ENCODE results near the gene HIGD1A. TPM values are rescaled to one million over a fixed set of nuclear protein-coding genes. Genes with fewer than 3 reads are reported as not detected.

Gene HIGD1A
- total RNA-seq, 1 donor from 2014 or later, result 150 TPM

- Mint-ChIP-seq H3K9me3 (ENCODE audit: unreplicated experiment) (peaks cover 3% of the 10 kb centered on the region), H3K4me1 (ENCODE audit: low read depth, unreplicated experiment) (peaks cover 3% of the 10 kb centered on the region), H3K27me3 (ENCODE audit: low read depth, unreplicated experiment) (peaks cover 19% of the 10 kb centered on the region), H3K27ac (ENCODE audit: unreplicated experiment) (no peak overlapping the region), H3K36me3 (ENCODE audit: low read depth, unreplicated experiment) (no peaks in the 10 kb centered on the region), H3K4me3 (ENCODE audit: unreplicated experiment) (no peak overlapping the region)
- Histone ChIP-seq H4K20me1 (ENCODE audit: insufficient read depth, low read length) (no peaks in the 10 kb centered on the region), H3K4me2 (ENCODE audit: low read length) (no peak overlapping the region), H3K9ac (ENCODE audit: low read length) (no peak overlapping the region), H3K36me3 (ENCODE audit: insufficient read depth, low read length) (no peaks in the 10 kb centered on the region), H3K4me3 (ENCODE audit: insufficient read depth, low read depth, low read length) (no peak overlapping the region), H3K79me2 (ENCODE audit: insufficient read depth, low read length) (no peaks in the 10 kb centered on the region), H3K27me3 (ENCODE audit: insufficient read depth, low read length) (no peaks in the 10 kb centered on the region), H2AFZ (ENCODE audit: low read depth, low read length) (no peak overlapping the region), H3K9me3 (ENCODE audit: insufficient read depth, low read depth, low read length) (no peaks in the 10 kb centered on the region), H3K27ac (ENCODE audit: low read depth, low read length) (no peak overlapping the region), H3K4me1 (ENCODE audit: insufficient read depth, low read length) (no peaks in the 10 kb centered on the region)
- DNase-seq (ENCODE audit: low read depth) (no peak), FAIRE-seq (no peak)
- no peak for TF ChIP-seq EZH2 (IDR thresholded peaks at IDR 0.05; ENCODE audit: insufficient read depth, low read length)
- no peak for TF ChIP-seq CTCF (IDR thresholded peaks at IDR 0.05; ENCODE audit: insufficient read depth, low read depth, low read length)
These were observed 34.3 kb upstream of the HIGD1A start for GRCh38 chr3:42838571-42838970.

GRCh38 chr3:42836150-42837123 is 32.1 kb upstream of the HIGD1A start:
- TF ChIP-seq EZH2 (IDR thresholded peaks at IDR 0.05; ENCODE audit: insufficient read depth, low read length) (no peak), CTCF (IDR thresholded peaks at IDR 0.05; ENCODE audit: insufficient read depth, low read depth, low read length) (no peak)
- no peak overlapping the region for H3K27ac ChIP-seq (ENCODE audit: low read depth, low read length)
- H3K9ac ChIP-seq (ENCODE audit: low read length), result no peak overlapping the region
- H2AFZ ChIP-seq (ENCODE audit: low read depth, low read length), result no peak overlapping the region
- Mint-ChIP-seq H3K27me3 (ENCODE audit: low read depth, unreplicated experiment) (peaks cover 19% of the 10 kb centered on the region), H3K36me3 (ENCODE audit: low read depth, unreplicated experiment) (no peaks in the 10 kb centered on the region), H3K9me3 (ENCODE audit: unreplicated experiment) (peaks cover 3% of the 10 kb centered on the region), H3K4me1 (ENCODE audit: low read depth, unreplicated experiment) (peaks cover 2% of the 10 kb centered on the region), H3K4me3 (ENCODE audit: unreplicated experiment) (no peak overlapping the region), H3K27ac (ENCODE audit: unreplicated experiment) (no peak overlapping the region)
- H3K4me1 ChIP-seq (ENCODE audit: insufficient read depth, low read length), result no peaks in the 10 kb centered on the region
- FAIRE-seq (no peak), DNase-seq (ENCODE audit: low read depth) (no peak)
- H3K9me3 ChIP-seq (ENCODE audit: insufficient read depth, low read depth, low read length), result no peaks in the 10 kb centered on the region
- no peaks in the 10 kb centered on the region for H3K79me2 ChIP-seq (ENCODE audit: insufficient read depth, low read length)
- H3K4me3 ChIP-seq (ENCODE audit: insufficient read depth, low read depth, low read length), result no peak overlapping the region
- H3K4me2 ChIP-seq (ENCODE audit: low read length), result no peak overlapping the region
- H3K36me3 ChIP-seq (ENCODE audit: insufficient read depth, low read length), result no peaks in the 10 kb centered on the region
- no peaks in the 10 kb centered on the region for H4K20me1 ChIP-seq (ENCODE audit: insufficient read depth, low read length)
- no peaks in the 10 kb centered on the region for H3K27me3 ChIP-seq (ENCODE audit: insufficient read depth, low read length)

DNA sequence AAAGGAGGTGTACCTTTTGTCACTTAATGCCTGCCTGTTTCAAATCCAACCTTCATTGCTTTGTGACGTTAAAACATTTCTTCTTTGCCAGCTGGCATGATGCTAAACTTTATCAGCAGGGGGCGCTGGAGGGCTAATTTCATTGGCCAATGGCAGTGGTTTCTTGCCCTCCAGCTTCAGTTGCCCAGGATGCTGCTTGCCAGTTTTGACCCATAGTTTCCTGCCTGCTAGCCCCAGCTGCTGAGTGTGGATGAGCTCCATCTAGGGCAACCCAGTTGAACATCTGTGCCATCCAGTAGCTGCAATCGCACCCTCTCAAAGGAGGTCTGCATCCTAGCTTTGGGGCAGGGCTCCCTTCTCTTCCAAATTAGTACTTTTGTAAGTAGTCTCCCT is 27.0 kb upstream of the HIGD1A start:
- H3K4me1 Mint-ChIP-seq (ENCODE audit: low read depth, unreplicated experiment), result peaks cover 6% of the 10 kb centered on the region
- FAIRE-seq (no peak), DNase-seq (ENCODE audit: low read depth) (no peak)
- no peaks in the 10 kb centered on the region for H3K36me3 Mint-ChIP-seq (ENCODE audit: low read depth, unreplicated experiment)
- H3K9me3 Mint-ChIP-seq (ENCODE audit: unreplicated experiment), result peaks cover 3% of the 10 kb centered on the region
- H3K4me2 ChIP-seq (ENCODE audit: low read length), result no peak overlapping the region
- TF ChIP-seq CTCF (IDR thresholded peaks at IDR 0.05; ENCODE audit: insufficient read depth, low read depth, low read length) (peak; percentile 59), EZH2 (IDR thresholded peaks at IDR 0.05; ENCODE audit: insufficient read depth, low read length) (no peak)
- no peaks in the 10 kb centered on the region for H3K9me3 ChIP-seq (ENCODE audit: insufficient read depth, low read depth, low read length)
- no peak overlapping the region for H3K4me3 Mint-ChIP-seq (ENCODE audit: unreplicated experiment)
- no peak overlapping the region for H3K27ac Mint-ChIP-seq (ENCODE audit: unreplicated experiment)
- H3K79me2 ChIP-seq (ENCODE audit: insufficient read depth, low read length), result no peaks in the 10 kb centered on the region
- peaks cover 10% of the 10 kb centered on the region for H3K27me3 Mint-ChIP-seq (ENCODE audit: low read depth, unreplicated experiment)
- H3K4me3 ChIP-seq (ENCODE audit: insufficient read depth, low read depth, low read length), result no peak overlapping the region
- H3K27ac ChIP-seq (ENCODE audit: low read depth, low read length), result no peak overlapping the region
- H3K36me3 ChIP-seq (ENCODE audit: insufficient read depth, low read length), result no peaks in the 10 kb centered on the region
- no peak overlapping the region for H3K9ac ChIP-seq (ENCODE audit: low read length)
- H4K20me1 ChIP-seq (ENCODE audit: insufficient read depth, low read length), result no peaks in the 10 kb centered on the region
- no peak overlapping the region for H2AFZ ChIP-seq (ENCODE audit: low read depth, low read length)
- H3K4me1 ChIP-seq (ENCODE audit: insufficient read depth, low read length), result no peaks in the 10 kb centered on the region
- no peaks in the 10 kb centered on the region for H3K27me3 ChIP-seq (ENCODE audit: insufficient read depth, low read length)
